A673 (cell line): ENCODE measurements around the gene WDFY4. TPM values are rescaled to one million over a fixed set of nuclear protein-coding genes. Genes with fewer than 3 reads are reported as not detected.

Experiments
- BruUV-seq: library from RNA; stranded (reverse); fragments of 400-500 nt; replicated peaks from 2 replicates; lab custom pipeline; 2021; lab: Mats Ljungman, UMichigan
- CTCF ChIA-PET: fragments of 300-600 bp; sonication (Branson Sonifier 250); formaldehyde crosslinking; loops from one replicate; lab custom pipeline; 2022; ENCODE audit warnings: antibody characterized with exemption; lab: Charles Lee
- POLR2A ChIA-PET: fragments of 300-600 bp; sonication (Branson Sonifier 250); formaldehyde crosslinking; loops from one replicate; lab custom pipeline; 2022; ENCODE audit warnings: antibody characterized with exemption; ENCODE audit not compliant: low non-redundant PET; lab: Charles Lee
- DNase-seq: peaks from one replicate; pipeline ENCODE4 v3.0.0-alpha.2; 2015; ENCODE audit warnings: low spot score
- H3K27ac ChIP-seq: fragments of 200-600 bp; sonication (generic); 2 replicates; pipeline ENCODE4 v1.5.1; 2016; ENCODE audit warnings: mixed run types, low read depth, mild to moderate bottlenecking, mixed read lengths, antibody characterized with exemption, low read length; ENCODE audit not compliant: poor library complexity, severe bottlenecking
- H3K27me3 ChIP-seq: fragments of 200-600 bp; sonication (generic); replicated peaks from 2 replicates; pipeline ENCODE4 v1.6.1; 2017; ENCODE audit warnings: mixed run types, low read depth, mild to moderate bottlenecking, mixed read lengths, antibody characterized with exemption, low read length; ENCODE audit not compliant: insufficient read depth, poor library complexity
- H3K36me3 ChIP-seq: fragments of 200-600 bp; sonication (generic); 2 replicates; pipeline ENCODE4 v1.6.1; 2016; ENCODE audit warnings: mixed run types, mild to moderate bottlenecking, mixed read lengths, antibody characterized with exemption, low read length; ENCODE audit not compliant: insufficient read depth, poor library complexity, severe bottlenecking
- H3K4me1 ChIP-seq: fragments of 200-600 bp; sonication (generic); 2 replicates; pipeline ENCODE4 v1.6.1; 2017; ENCODE audit warnings: mixed run types, mild to moderate bottlenecking, mixed read lengths, antibody characterized with exemption, low read length; ENCODE audit not compliant: insufficient read depth, poor library complexity, severe bottlenecking
- H3K4me3 ChIP-seq: fragments of 200-600 bp; sonication (generic); 2 replicates; pipeline ENCODE4 v1.5.1; 2016; ENCODE audit warnings: low read depth, mixed run types, mild to moderate bottlenecking, mixed read lengths, low read length; ENCODE audit not compliant: poor library complexity, severe bottlenecking
- H3K9me3 ChIP-seq: fragments of 200-600 bp; sonication (generic); 2 replicates; pipeline ENCODE4 v1.6.1; 2016; ENCODE audit warnings: mixed run types, low read depth, mild to moderate bottlenecking, mixed read lengths, antibody characterized with exemption, low read length; ENCODE audit not compliant: poor library complexity, severe bottlenecking
- CTCF ChIP-seq: fragments of 300-800, 200-600 bp; sonication (generic); conservative IDR thresholded peaks from 2 replicates; pipeline ENCODE4 v1.5.1; 2017; ENCODE audit warnings: low read depth, mild to moderate bottlenecking, antibody characterized with exemption, low read length, moderate library complexity, mixed read lengths
- EZH2 ChIP-seq: fragments of 200-600 bp; sonication (generic); IDR thresholded peaks from 2 replicates; pipeline ENCODE4 v1.6.1; 2017; ENCODE audit warnings: borderline replicate concordance, low read depth, mild to moderate bottlenecking, mixed read lengths, antibody characterized with exemption, low read length; ENCODE audit not compliant: poor library complexity, severe bottlenecking
- intact Hi-C: fragments of 100-400 bp; cut with micrococcal nuclease; formaldehyde crosslinking; loops from one replicate; pipeline ENCODE4 v1.10.0; 2022; ENCODE audit not compliant: unreplicated experiment
- total RNA-seq: library from RNA; stranded (reverse); gene quantifications from 2 replicates; pipeline ENCODE4 v1.2.3, GENCODE V29; 2021

Gene WDFY4
- total RNA-seq, 1 experiment from 2014 or later: not detected

- Histone ChIP-seq H3K36me3 (no peaks in the 10 kb centered on the region), H3K9me3 (peaks cover 7% of the 10 kb centered on the region), H3K4me3 (no peak overlapping the region), H3K27me3 (no peaks in the 10 kb centered on the region), H3K4me1 (no peaks in the 10 kb centered on the region), H3K27ac (no peak overlapping the region)
- no peak for DNase-seq
- POLR2A ChIA-PET: no interaction called here
- CTCF ChIA-PET: no interaction called here
- TF ChIP-seq CTCF: no peak
- TF ChIP-seq EZH2: no peak
- intact Hi-C loops: no loop called here
- no TSS peak for BruUV-seq
These were observed 2.9 kb upstream of the WDFY4 start for GRCh38 chr10:48681740-48682139.

DNA sequence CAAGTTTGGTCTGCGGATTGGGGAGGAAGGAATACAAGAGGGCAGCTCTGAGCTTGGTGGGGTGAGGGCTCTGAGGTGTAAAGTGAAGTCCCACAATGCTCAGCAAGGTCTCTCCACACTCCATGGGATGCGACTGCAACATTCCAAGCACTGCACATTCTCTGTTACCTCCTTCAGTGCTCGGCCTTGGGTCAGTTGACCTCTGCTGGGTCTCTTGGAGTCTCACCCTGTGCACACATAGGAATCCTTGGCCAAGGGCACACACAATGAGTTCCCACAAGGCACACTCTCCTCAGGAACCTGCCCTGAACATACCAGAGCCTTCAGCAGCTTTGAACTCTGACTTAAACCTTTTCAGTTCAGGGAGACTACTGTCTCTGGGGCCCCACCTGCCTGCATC lies 2.4 kb upstream of the WDFY4 start:
- intact Hi-C loops: no loop called here
- Histone ChIP-seq H3K27ac (no peak overlapping the region), H3K9me3 (peaks cover 7% of the 10 kb centered on the region), H3K4me3 (no peak overlapping the region), H3K27me3 (no peaks in the 10 kb centered on the region), H3K4me1 (no peaks in the 10 kb centered on the region), H3K36me3 (no peaks in the 10 kb centered on the region)
- BruUV-seq: no TSS peak
- POLR2A ChIA-PET: no interaction called here
- no peak for DNase-seq
- CTCF ChIA-PET: no interaction called here
- TF ChIP-seq EZH2: no peak
- TF ChIP-seq CTCF: no peak

DNA sequence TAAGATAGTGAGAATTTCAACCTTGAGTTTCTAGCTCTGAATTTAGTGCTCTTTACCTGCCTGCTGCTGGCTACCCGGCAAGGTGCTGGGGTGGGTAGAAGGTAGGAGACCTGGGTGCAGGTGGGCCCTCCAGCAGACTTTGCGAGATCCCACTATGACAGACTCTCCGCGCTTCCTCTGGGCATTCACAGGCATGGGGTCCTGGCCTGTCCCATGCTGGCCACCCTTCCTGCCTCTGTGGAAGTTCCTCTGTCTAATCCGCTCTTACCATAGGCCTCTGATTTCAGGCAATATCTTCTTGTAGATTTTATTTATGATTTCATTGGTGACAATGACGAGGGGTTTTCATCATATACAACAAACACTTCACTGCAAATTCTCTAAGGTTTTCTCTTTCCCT lies 1.2 kb upstream of the WDFY4 start:
- Histone ChIP-seq H3K27ac (no peak overlapping the region), H3K27me3 (no peaks in the 10 kb centered on the region), H3K9me3 (no peaks in the 10 kb centered on the region), H3K36me3 (no peaks in the 10 kb centered on the region), H3K4me3 (no peak overlapping the region), H3K4me1 (no peaks in the 10 kb centered on the region)
- TF ChIP-seq EZH2 (no peak), CTCF (no peak)
- ChIA-PET POLR2A (no interaction called here), CTCF (no interaction called here)
- DNase-seq: no peak
- intact Hi-C loops: no loop called here
- BruUV-seq: no TSS peak
